Type B pancreatic cell (in vitro differentiated cells): Measurements from ENCODE around the gene IGF2BP1. TPM values are rescaled to one million over a fixed set of nuclear protein-coding genes. Genes with fewer than 3 reads are reported as not detected.
"Not testable (repeated sequence)": the region's sequence is repeated elsewhere in the genome, so short reads cannot be mapped to it uniquely, and the experiment has no call there.

Source experiments
- DNase-seq: peaks from one replicate; pipeline ENCODE4 v3.0.0; 2021; ENCODE audit warnings: mixed read lengths; ENCODE audit not compliant: unreplicated experiment; ENCODE audit errors: extremely low spot score
- H3K27ac Mint-ChIP-seq: 2 replicates; pipeline ENCODE4 v1.8.0; 2021; ENCODE audit warnings: mild to moderate bottlenecking, mixed read lengths
- H3K27me3 Mint-ChIP-seq: 2 replicates; pipeline ENCODE4 v1.8.0; 2021; ENCODE audit warnings: mixed read lengths
- H3K36me3 Mint-ChIP-seq: 2 replicates; pipeline ENCODE4 v1.8.0; 2021; ENCODE audit warnings: mixed read lengths
- H3K4me1 Mint-ChIP-seq: one replicate; pipeline ENCODE4 v1.8.0; 2021; ENCODE audit warnings: mixed read lengths; ENCODE audit not compliant: unreplicated experiment
- H3K4me3 Mint-ChIP-seq: 2 replicates; pipeline ENCODE4 v1.8.0; 2021; ENCODE audit warnings: mild to moderate bottlenecking, mixed read lengths
- H3K9me3 Mint-ChIP-seq: 2 replicates; pipeline ENCODE4 v1.8.0; 2021; ENCODE audit warnings: mixed read lengths
- CTCF ChIP-seq: fragments of 200-600 bp; sonication (generic); conservative IDR thresholded peaks from 2 replicates; pipeline ENCODE4 v1.5.0; 2021; ENCODE audit warnings: antibody characterized with exemption, mild to moderate bottlenecking
- total RNA-seq: library from RNA; stranded (reverse); gene quantifications from 2 replicates; pipeline ENCODE4 v1.2.1, GENCODE V29; 2021; ENCODE audit warnings: low replicate concordance

The IGF2BP1 gene
- total RNA-seq, 1 donor from 2014 or later: 232 TPM

GRCh38 chr17:49078248-49078647, 81.1 kb downstream of the IGF2BP1 start:
- H3K9me3 Mint-ChIP-seq: peaks cover 6% of the 10 kb centered on the region
- TF ChIP-seq CTCF: no peak
- no peaks in the 10 kb centered on the region for H3K4me1 Mint-ChIP-seq
- peaks cover 46% of the 10 kb centered on the region for H3K27me3 Mint-ChIP-seq
- DNase-seq: no peak
- H3K36me3 Mint-ChIP-seq: no peaks in the 10 kb centered on the region
- H3K4me3 Mint-ChIP-seq: no peak overlapping the region
- no peak overlapping the region for H3K27ac Mint-ChIP-seq

- H3K27ac Mint-ChIP-seq: no peak overlapping the region
- no peaks in the 10 kb centered on the region for H3K36me3 Mint-ChIP-seq
- peaks cover 6% of the 10 kb centered on the region for H3K9me3 Mint-ChIP-seq
- H3K27me3 Mint-ChIP-seq: peaks cover 48% of the 10 kb centered on the region
- DNase-seq: no peak
- H3K4me3 Mint-ChIP-seq: no peak overlapping the region
- TF ChIP-seq CTCF: no peak
- H3K4me1 Mint-ChIP-seq: no peaks in the 10 kb centered on the region
Measured at GRCh38 chr17:49079840-49080663, 82.9 kb downstream of the IGF2BP1 start.

GRCh38 chr17:49082231-49082630, 85.0 kb downstream of the IGF2BP1 start:
- no peaks in the 10 kb centered on the region for H3K36me3 Mint-ChIP-seq
- DNase-seq: no peak
- H3K9me3 Mint-ChIP-seq: peaks cover 6% of the 10 kb centered on the region
- TF ChIP-seq CTCF: no peak
- H3K4me3 Mint-ChIP-seq: no peak overlapping the region
- H3K27ac Mint-ChIP-seq: no peak overlapping the region
- H3K27me3 Mint-ChIP-seq: peaks cover 57% of the 10 kb centered on the region
- H3K4me1 Mint-ChIP-seq: no peaks in the 10 kb centered on the region

GRCh38 chr17:49085046-49085445, 87.9 kb downstream of the IGF2BP1 start:
- not testable (repeated sequence) for H3K27ac Mint-ChIP-seq, DNase-seq, H3K9me3 Mint-ChIP-seq, H3K4me3 Mint-ChIP-seq, H3K4me1 Mint-ChIP-seq, H3K36me3 Mint-ChIP-seq
- peaks cover 37% of the 10 kb centered on the region for H3K27me3 Mint-ChIP-seq

- peaks cover 1% of the 10 kb centered on the region for H3K9me3 Mint-ChIP-seq
- H3K36me3 Mint-ChIP-seq: peaks cover under 1% of the 10 kb centered on the region
- no peak for DNase-seq
- no peak for TF ChIP-seq CTCF
- H3K27ac Mint-ChIP-seq: no peak overlapping the region
- peaks cover 37% of the 10 kb centered on the region for H3K27me3 Mint-ChIP-seq
- no peak overlapping the region for H3K4me3 Mint-ChIP-seq
- no peaks in the 10 kb centered on the region for H3K4me1 Mint-ChIP-seq
Measured at GRCh38 chr17:49085565-49086315, 88.6 kb downstream of the IGF2BP1 start.

- H3K27me3 Mint-ChIP-seq: peaks cover 33% of the 10 kb centered on the region
- no peak for TF ChIP-seq CTCF
- no peak overlapping the region for H3K4me3 Mint-ChIP-seq
- no peak overlapping the region for H3K27ac Mint-ChIP-seq
- H3K9me3 Mint-ChIP-seq: peaks cover 5% of the 10 kb centered on the region
- H3K4me1 Mint-ChIP-seq: no peaks in the 10 kb centered on the region
- DNase-seq: no peak
- H3K36me3 Mint-ChIP-seq: peaks cover 3% of the 10 kb centered on the region
Measured at GRCh38 chr17:49086316-49086605, 89.1 kb downstream of the IGF2BP1 start.
